Ovary (tissue), 9 donors: ENCODE measurements around the gene BMPR1A. TPM values are rescaled to one million over a fixed set of nuclear protein-coding genes. Genes with fewer than 3 reads are reported as not detected.

Experiments
- DNase-seq, 5 donors: peaks; one replicate each; pipeline ENCODE4 v3.0.0-alpha.2; 2019 to 2020
- H3K27ac ChIP-seq, 2 donors: fragments of 200-600 bp; one replicate each; pipeline versions ENCODE4 v1.5.1 to v1.8.0; 2019 to 2022
- H3K27me3 ChIP-seq: fragments of 200-600 bp; one replicate; pipeline ENCODE4 v1.8.0; 2022
- H3K36me3 ChIP-seq: fragments of 200-600 bp; sonication (generic); one replicate; pipeline ENCODE4 v1.5.1; 2019
- H3K4me1 ChIP-seq: one replicate; pipeline ENCODE4 v1.8.1; 2013; ENCODE audit warnings: mild to moderate bottlenecking, moderate library complexity; ENCODE audit not compliant: insufficient read depth
- H3K4me3 ChIP-seq: fragments of 200-600 bp; sonication (generic); one replicate; pipeline ENCODE4 v1.5.1; 2017
- H3K9me3 ChIP-seq, 2 donors: fragments of 200-600 bp in 1 of 2; sonication (generic) in 1 of 2; one replicate each; pipeline versions ENCODE4 v1.5.1 to v1.8.1; 2013 to 2019; ENCODE audit warnings: mild to moderate bottlenecking in 1 of 2, moderate library complexity in 1 of 2
- EP300 ChIP-seq: sonication (generic); formaldehyde crosslinking; IDR thresholded peaks from one replicate; pipeline ENCODE4 v1.6.1; 2017; ENCODE audit warnings: antibody characterized with exemption
- POLR2A ChIP-seq: fragments of 450-650 bp; IDR thresholded peaks from one replicate; pipeline ENCODE4 v1.6.1; 2017; ENCODE audit warnings: antibody characterized with exemption, mild to moderate bottlenecking, moderate library complexity
- WGBS, 3 donors: extraction: QIAGEN DNeasy Blood & Tissue Kit in 1 of 3; methylation state at CpG; one replicate each; pipeline versions ENCODE4 v1.1.5 to v1.1.7; 2013 to 2017; 5-methylcytosine and 5-hydroxymethylcytosine counted together
- intact Hi-C, 4 donors: fragments of 100-400 bp; cut with DNase I; formaldehyde crosslinking; loops; one replicate each; pipeline versions ENCODE4 v1.11.0 to v1.15.1; 2022 to 2023
- polyA plus RNA-seq, 2 donors: library from polyadenylated mRNA; stranded (reverse); fragments of 200-250 nt in 1 of 2; fragments of 350-450 nt in 1 of 2; fragmentation: Illumina TruSeq in 1 of 2; extraction: RNeasy Lipid Tissue Mini Kit (QIAGEN cat#74804) in 1 of 2; gene quantifications; one replicate each; pipeline ENCODE4 v1.2.3, GENCODE V29; 2013 to 2014
- total RNA-seq, 7 donors: library from RNA; depleted of rRNA in 2 of 7; stranded (reverse); fragments of >200 nt in 2 of 7; fragmentation: NEBNext Ultra II Directional in 3 of 7; extraction: Animal tissue kit (Norgen Biotek cat#: 25700) in 3 of 7; gene quantifications; one replicate each; pipeline versions ENCODE4 v1.1.0 to v1.2.4, GENCODE V29; 2016 to 2023
- TF ChIP-seq, protein P1 (sequence below), 3 donors: fragments of 450-650 bp in 2 of 3; fragments of 200-600 bp in 1 of 3; IDR thresholded peaks; one replicate each; pipeline versions ENCODE4 v1.5.1 to v1.8.0; 2016 to 2022; ENCODE audit warnings: antibody characterized with exemption in 3 of 3, mild to moderate bottlenecking in 1 of 3
- donor health status: DM: no; HTN: no; CAD: no; lungs with moderate emphysema.
- donor health status: DM: no; HTN: no; CAD: no.
- donor health status: Bipolar disorder and iron deficiency.
- donor health status: DM: yes; HTN: yes; CAD: no.
- donor health status: DM: no; HTN: no; CAD: no.
- donor health status: DM: yes; HTN: yes; CAD: no.

The BMPR1A gene
- total and polyA plus RNA-seq, 9 donors, result 19.0 to 77.9 (median 55.8) TPM

DNA sequence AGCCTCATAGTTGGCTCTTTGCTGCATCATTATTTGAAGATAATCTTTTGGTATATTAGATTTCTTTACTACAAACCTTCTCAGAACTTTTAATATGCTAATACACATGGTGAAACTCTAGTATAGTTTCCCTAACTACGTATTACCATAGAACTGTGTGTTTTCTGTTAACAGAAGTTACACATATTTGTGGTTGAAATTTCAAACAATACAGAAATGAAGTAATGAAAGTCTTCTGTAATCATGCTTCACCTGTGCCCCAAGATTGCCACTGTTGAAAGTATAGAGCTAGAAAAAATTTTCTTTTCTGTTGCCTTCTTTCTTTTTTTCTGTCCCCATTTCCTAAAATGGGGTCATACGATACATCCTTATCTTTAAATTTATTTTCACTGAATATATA, 9.1 kb downstream of the BMPR1A start:
- 72 to 80% (median 79%) methylated on average over 2 of the region's 2 CpGs for WGBS, 3 donors
- Histone ChIP-seq H3K4me1 (peaks cover 23% of the 10 kb centered on the region), H3K9me3 (no peaks in the 10 kb centered on the region), H3K4me3 (no peak overlapping the region), H3K27ac (no peak overlapping the region), H3K27me3 (no peaks in the 10 kb centered on the region), H3K36me3 (no peaks in the 10 kb centered on the region)
- intact Hi-C loops, result no loop called here
- TF ChIP-seq, protein P1, sequence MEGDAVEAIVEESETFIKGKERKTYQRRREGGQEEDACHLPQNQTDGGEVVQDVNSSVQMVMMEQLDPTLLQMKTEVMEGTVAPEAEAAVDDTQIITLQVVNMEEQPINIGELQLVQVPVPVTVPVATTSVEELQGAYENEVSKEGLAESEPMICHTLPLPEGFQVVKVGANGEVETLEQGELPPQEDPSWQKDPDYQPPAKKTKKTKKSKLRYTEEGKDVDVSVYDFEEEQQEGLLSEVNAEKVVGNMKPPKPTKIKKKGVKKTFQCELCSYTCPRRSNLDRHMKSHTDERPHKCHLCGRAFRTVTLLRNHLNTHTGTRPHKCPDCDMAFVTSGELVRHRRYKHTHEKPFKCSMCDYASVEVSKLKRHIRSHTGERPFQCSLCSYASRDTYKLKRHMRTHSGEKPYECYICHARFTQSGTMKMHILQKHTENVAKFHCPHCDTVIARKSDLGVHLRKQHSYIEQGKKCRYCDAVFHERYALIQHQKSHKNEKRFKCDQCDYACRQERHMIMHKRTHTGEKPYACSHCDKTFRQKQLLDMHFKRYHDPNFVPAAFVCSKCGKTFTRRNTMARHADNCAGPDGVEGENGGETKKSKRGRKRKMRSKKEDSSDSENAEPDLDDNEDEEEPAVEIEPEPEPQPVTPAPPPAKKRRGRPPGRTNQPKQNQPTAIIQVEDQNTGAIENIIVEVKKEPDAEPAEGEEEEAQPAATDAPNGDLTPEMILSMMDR (IDR thresholded peaks at IDR 0.05), result no peak
- no peak for DNase-seq

DNA sequence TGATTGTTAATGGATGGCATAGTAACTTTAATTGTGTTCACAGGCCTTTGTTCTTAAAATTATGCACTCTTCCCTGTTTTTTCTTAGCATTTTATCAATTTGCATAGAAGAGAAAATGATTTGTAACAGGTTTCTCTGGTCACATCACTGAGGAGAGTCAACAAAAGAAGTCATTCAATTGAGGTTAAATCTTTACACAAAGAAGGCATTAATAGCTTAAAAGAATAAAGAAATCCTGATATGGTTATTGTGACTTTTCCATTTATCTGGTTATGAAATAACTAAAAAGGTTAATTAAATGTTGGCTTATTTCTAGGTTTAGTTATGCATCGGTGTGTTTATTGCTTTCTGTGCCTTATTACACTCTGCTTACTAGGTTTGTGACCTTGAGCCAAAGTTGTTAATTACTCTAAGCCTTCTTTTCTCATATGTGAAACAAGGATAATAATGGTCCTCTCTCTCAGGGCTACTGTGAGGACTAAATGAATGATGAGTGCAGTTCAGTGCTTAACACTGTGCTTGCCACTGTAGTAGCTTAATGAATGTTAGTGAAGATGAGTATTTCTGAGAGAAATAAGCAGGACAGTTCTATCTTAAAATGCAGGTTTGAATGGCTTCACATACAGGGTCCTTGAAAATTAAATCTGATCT, 12.1 kb downstream of the BMPR1A start:
- H3K4me1 ChIP-seq, result peaks cover 16% of the 10 kb centered on the region
- TF ChIP-seq EP300, result no peak
- no peak for TF ChIP-seq POLR2A
- TF ChIP-seq, protein P1 (IDR thresholded peaks at IDR 0.05), result no peak

DNA sequence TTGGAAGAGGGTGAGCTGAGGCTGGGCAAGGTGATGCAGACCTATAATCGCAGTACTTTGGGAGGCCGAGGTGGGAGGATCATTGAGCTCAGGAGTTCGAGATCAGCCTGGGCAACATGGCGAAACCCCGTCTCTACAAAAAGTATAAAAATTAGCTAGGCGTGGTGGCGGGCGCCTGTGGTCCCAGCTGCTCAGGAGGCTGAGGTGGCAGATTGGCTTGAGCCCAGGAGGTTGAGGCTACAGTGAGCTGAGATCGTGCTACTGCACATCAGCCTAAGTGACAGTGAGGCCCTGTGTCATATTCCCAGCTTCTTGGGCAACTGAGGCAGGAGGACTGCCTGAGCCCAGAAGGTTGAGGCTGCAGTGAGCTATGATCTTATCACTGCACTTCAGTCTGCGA, 13.6 kb downstream of the BMPR1A start:
- DNase-seq, result no peak
- no peaks in the 10 kb centered on the region for H3K27me3 ChIP-seq
- no peak overlapping the region for H3K27ac ChIP-seq
- no peaks in the 10 kb centered on the region for H3K36me3 ChIP-seq
- H3K4me1 ChIP-seq, result peaks cover 13% of the 10 kb centered on the region
- no peaks in the 10 kb centered on the region for H3K9me3 ChIP-seq
- 94 to 96% (median 95%) methylated on average over 10 of the region's 10 CpGs for WGBS, 3 donors
- intact Hi-C loops, result no loop called here
- TF ChIP-seq POLR2A, result no peak
- no peak for TF ChIP-seq EP300
- TF ChIP-seq, protein P1 (IDR thresholded peaks at IDR 0.05), result no peak
- no peak overlapping the region for H3K4me3 ChIP-seq

More for the DNA sequence above, 12.1 kb downstream of the BMPR1A start:
- Histone ChIP-seq H3K4me3 (no peak overlapping the region), H3K36me3 (no peaks in the 10 kb centered on the region), H3K9me3 (no peaks in the 10 kb centered on the region), H3K27ac (no peak overlapping the region), H3K27me3 (no peaks in the 10 kb centered on the region)
- WGBS, 3 donors, result 18 to 24% (median 20%) methylated on average over 1 of the region's 1 CpG
- intact Hi-C loops, result no loop called here
- DNase-seq, result no peak

DNA sequence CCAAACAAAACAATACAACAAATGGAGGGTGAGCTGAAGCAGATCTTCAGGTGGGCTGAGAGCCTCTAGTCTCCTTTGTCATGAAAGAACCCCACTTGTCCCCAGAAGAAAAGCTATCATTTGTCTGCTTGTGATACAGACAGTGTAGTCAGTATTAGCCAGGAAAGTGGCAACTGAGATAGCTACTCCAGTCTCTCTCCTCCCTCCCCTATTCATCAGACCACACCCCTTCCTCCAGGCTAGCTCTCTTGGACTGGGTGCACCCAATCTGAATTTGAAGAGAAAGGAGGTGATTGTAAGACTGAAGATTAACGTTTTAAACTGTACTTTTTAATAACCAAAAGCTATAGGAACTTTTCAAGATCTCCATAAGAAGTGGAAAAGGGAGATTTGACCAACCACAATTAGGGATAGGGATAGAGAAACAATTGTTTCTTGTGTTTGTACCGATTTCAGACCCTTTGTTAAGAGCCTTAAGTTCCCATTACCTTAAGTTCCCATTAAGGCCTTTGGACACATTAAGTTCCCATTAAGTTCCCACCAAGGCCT, 14.1 kb downstream of the BMPR1A start:
- Histone ChIP-seq H3K36me3 (no peaks in the 10 kb centered on the region), H3K4me3 (no peak overlapping the region), H3K9me3 (no peaks in the 10 kb centered on the region), H3K27me3 (no peaks in the 10 kb centered on the region), H3K27ac (no peak overlapping the region), H3K4me1 (peaks cover 15% of the 10 kb centered on the region)
- TF ChIP-seq EP300 (no peak), POLR2A (no peak)
- TF ChIP-seq, protein P1 (IDR thresholded peaks at IDR 0.05), result no peak
- intact Hi-C loops, result no loop called here
- no peak for DNase-seq
- WGBS, 3 donors, result 53 to 68% (median 55%) methylated on average over 2 of the region's 2 CpGs
